PFSK-1 (cell line): Measurements from ENCODE around the gene EGLN2. TPM values are rescaled to one million over a fixed set of nuclear protein-coding genes. Genes with fewer than 3 reads are reported as not detected.

Experiments
- FOXP2 ChIP-seq: optimal IDR thresholded peaks from 2 replicates; pipeline ENCODE3; 2011; ENCODE audit warnings: borderline replicate concordance, control low read depth, inconsistent platforms; ENCODE audit not compliant: insufficient read depth; ENCODE audit errors: extremely low read length, extremely low read depth
- POLR2AphosphoS5 ChIP-seq: IDR thresholded peaks from 2 replicates; pipeline ENCODE4 v1.6.1; 2012; ENCODE audit warnings: low read depth, mild to moderate bottlenecking, control low read depth, low read length, moderate library complexity
- SIN3A ChIP-seq: IDR thresholded peaks from 2 replicates; pipeline ENCODE4 v1.6.1; 2012; ENCODE audit warnings: mild to moderate bottlenecking, low read length, moderate library complexity, borderline replicate concordance; ENCODE audit not compliant: insufficient read depth
- TAF1 ChIP-seq: IDR thresholded peaks from 2 replicates; pipeline ENCODE4 v1.6.1; 2012; ENCODE audit warnings: low read length, control low read depth, borderline replicate concordance; ENCODE audit not compliant: insufficient read depth
- polyA plus RNA-seq: library from polyadenylated mRNA; unstranded; fragments of >200 nt; gene quantifications from one replicate; pipeline ENCODE4 v1.2.1, GENCODE V29; 2012; ENCODE audit warnings: low read depth, missing spikeins; ENCODE audit not compliant: insufficient read length
- TF ChIP-seq, protein P1 (sequence below), 2 experiments: IDR thresholded peaks; 2 replicates each; pipeline versions ENCODE4 v1.6.1 to v1.8.0; 2011 to 2012; ENCODE audit warnings: low read depth in 2 of 2, low read length in 2 of 2, control low read depth in 1 of 2, inconsistent platforms in 1 of 2, mild to moderate bottlenecking in 1 of 2, moderate library complexity in 1 of 2; ENCODE audit not compliant: insufficient read depth in 1 of 2

The EGLN2 gene
- polyA plus RNA-seq: 174 TPM

DNA sequence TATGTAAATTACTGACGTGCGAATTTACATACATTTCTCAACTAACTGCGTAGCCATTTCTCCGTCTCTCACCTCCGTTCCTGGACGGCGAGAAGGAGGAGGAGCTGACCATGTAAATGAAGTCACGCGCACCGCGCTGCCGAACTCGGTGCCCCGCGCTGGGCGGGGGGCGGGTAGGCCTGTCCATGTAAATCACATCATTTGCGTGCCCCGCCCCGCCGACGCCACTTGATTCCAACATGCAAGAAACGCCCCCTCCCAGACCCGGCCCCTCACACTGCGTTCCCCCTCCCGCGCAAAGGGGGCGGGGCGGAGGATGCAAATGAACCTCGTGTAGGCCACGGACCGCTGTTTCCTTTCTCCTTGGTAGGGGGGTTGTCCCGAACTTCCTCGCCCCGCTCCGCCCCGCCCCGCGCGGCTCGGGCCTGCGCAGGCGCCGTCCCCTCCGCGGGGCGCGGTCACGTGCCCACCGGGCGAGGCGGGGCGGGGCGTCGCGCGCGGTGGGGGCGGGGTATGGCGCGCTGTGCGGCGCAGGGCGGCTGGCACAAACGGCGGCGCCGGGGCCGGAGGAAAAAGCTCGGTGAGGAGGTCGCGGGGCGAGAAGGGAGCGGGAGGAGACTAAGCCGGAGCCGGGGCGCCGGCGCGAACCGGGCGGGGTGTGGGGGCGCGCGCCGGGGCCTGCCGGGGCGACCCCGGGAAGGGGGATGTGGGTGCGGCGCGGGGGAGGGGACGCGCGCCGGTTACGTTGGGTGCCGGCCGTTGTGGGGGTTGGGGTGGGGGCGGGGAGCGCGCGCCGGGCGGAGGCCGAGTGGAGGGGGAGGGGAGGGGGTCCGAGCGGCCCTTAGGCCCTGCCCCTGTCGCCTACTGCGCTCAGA is at the start of gene EGLN2:
TSS of gene EGLN2 (plus strand) at position 509 of the 875 bp plus-strand sequence. CDS start 1,382 bp downstream, outside the sequence.
- TF ChIP-seq, protein P1, sequence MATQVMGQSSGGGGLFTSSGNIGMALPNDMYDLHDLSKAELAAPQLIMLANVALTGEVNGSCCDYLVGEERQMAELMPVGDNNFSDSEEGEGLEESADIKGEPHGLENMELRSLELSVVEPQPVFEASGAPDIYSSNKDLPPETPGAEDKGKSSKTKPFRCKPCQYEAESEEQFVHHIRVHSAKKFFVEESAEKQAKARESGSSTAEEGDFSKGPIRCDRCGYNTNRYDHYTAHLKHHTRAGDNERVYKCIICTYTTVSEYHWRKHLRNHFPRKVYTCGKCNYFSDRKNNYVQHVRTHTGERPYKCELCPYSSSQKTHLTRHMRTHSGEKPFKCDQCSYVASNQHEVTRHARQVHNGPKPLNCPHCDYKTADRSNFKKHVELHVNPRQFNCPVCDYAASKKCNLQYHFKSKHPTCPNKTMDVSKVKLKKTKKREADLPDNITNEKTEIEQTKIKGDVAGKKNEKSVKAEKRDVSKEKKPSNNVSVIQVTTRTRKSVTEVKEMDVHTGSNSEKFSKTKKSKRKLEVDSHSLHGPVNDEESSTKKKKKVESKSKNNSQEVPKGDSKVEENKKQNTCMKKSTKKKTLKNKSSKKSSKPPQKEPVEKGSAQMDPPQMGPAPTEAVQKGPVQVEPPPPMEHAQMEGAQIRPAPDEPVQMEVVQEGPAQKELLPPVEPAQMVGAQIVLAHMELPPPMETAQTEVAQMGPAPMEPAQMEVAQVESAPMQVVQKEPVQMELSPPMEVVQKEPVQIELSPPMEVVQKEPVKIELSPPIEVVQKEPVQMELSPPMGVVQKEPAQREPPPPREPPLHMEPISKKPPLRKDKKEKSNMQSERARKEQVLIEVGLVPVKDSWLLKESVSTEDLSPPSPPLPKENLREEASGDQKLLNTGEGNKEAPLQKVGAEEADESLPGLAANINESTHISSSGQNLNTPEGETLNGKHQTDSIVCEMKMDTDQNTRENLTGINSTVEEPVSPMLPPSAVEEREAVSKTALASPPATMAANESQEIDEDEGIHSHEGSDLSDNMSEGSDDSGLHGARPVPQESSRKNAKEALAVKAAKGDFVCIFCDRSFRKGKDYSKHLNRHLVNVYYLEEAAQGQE (IDR thresholded peaks at IDR 0.05; ENCODE audit: insufficient read depth in 1 of 2, low read depth in 2 of 2, low read length in 2 of 2): no peak
- TF ChIP-seq POLR2AphosphoS5 (no peak; the same call in none of the 2 replicates), TAF1 (peak; percentile 53; the same call in 1 of the 2 replicates), FOXP2 (peak; percentile 74), SIN3A (no peak)

DNA sequence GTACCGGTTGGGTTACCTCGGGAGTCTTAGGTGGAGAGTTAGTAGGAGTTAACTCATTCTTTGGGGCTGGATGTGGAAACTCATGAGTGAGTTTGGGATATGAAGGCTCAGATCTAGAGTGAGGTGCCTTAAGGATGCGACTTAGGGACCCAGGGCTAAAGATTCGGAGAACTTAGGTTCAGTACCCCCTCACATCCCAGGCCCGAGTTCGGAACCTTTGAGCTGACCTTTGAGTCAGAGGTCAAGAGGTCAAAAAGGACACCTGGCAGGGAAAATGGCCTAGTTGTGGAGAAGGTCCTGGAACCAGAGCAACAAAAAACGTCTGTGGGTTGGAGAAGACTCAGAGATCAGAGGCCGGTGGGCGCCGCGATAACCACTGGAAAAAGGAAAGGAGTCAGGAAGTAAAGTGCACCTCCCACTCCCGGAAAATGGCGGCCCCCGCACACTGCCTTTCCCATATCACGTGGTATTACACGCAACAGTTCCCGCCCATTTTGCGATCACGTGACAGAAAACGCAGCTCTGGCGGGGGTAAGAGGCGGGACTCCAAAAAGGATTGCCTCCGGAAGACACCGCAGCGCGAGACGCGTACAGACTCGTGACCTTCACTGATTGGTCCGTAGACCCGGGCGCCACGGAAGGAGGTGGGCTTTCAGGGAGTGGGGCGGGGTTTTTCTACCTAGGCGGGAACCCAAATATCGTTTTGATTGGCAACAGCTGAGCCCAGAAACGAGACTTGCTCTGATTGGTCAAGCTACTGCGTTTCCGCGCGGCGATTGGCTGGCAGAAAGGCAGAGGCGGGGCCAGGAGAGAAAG is 48.7 kb upstream of the EGLN2 start, which contains the start of gene ACTMAP:
TSS of gene ACTMAP (minus strand) at position 420 of the 816 bp plus-strand sequence. CDS start 674 bp downstream, outside the sequence.
- TF ChIP-seq POLR2AphosphoS5 (peak; percentile 9), FOXP2 (peak; percentile 70), TAF1 (peak; percentile 82; the same call in 1 of the 2 replicates), SIN3A (peak; percentile 72; the same call in 1 of the 2 replicates)
- TF ChIP-seq, protein P1 (IDR thresholded peaks at IDR 0.05; ENCODE audit: insufficient read depth in 1 of 2, low read depth in 2 of 2, low read length in 2 of 2): no peak

DNA sequence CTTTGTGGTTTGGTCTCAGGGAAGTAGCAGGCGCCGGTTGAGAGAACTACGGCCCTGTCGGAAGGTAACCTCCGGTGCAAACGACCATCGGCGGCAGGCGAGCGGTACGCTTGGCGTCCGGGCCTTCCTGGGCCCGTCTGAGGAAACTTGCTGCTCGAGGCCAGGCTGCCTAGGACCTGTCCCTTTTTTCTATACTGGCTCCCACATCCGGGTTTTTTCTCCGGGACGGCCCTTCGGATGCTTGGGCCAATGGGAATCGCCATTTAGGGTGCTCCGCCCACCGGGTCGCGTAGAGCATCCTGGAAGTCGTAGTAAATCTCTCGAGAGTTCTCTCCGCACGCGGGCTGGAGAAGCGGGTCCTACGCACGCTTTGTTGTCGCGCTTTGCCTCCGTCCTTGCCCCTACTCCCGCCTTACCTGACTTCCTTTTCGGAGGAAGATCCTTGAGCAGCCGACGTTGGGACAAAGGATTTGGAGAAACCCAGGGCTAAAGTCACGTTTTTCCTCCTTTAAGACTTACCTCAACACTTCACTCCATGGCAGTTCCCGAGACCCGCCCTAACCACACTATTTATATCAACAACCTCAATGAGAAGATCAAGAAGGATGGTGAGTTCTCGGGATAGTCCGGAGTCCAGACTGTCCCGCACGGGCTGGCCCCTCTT is 48.0 kb upstream of the EGLN2 start, which contains the start of gene SNRPA:
TSS of gene SNRPA (plus strand) at position 330 of the 664 bp plus-strand sequence. CDS start at position 536, 206 bp downstream.
- TF ChIP-seq, protein P1 (IDR thresholded peaks at IDR 0.05; ENCODE audit: insufficient read depth in 1 of 2, low read depth in 2 of 2, low read length in 2 of 2): no peak; a peak in 1 of 4 replicates
- peak; percentile 91 for TF ChIP-seq POLR2AphosphoS5
- peak; percentile 68; the same call in 1 of the 2 replicates for TF ChIP-seq TAF1
- no peak for TF ChIP-seq FOXP2
- TF ChIP-seq SIN3A: peak; percentile 77; the same call in 1 of the 2 replicates

DNA sequence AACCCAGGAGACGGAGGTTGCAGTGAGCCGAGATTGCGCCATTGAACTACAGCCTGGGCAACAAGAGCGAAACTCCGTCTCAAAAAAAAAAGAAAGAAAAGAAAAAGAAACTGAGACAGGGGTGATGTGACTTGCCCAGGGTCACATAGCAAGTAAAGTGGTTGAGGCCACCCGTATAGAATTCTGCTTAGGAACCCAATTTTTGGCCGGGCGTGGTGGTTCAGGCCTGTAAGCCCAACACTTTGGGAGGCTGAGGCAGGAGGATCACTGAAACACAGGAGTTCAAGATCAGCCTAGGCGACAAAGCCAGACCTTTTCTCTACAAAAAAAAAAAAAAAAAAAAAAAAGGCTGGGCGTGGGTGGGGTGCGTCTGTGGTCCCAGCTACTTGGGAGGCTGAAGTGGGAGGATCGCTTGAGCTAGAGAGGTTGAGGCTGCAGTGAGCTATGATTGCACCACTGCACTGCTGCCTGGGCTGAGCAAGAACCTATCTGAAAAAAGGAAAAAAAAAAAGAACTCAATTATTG is 46.7 kb upstream of the EGLN2 start:
- TF ChIP-seq FOXP2 (no peak), SIN3A (no peak), TAF1 (no peak), POLR2AphosphoS5 (no peak)
- TF ChIP-seq, protein P1 (IDR thresholded peaks at IDR 0.05; ENCODE audit: insufficient read depth in 1 of 2, low read depth in 2 of 2, low read length in 2 of 2): no peak
